ENCODE data around the gene THAP3.

The THAP3 gene

GRCh38 chr1:6612641-6613360 is 11.9 kb upstream of the THAP3 start:
- no peak for DNase-seq (ENCODE audit: low read depth, low spot score)

- DNase-seq (ENCODE audit: low read depth, low spot score), result peak; percentile 100
These were observed 11.2 kb upstream of the THAP3 start, which contains the start of gene PHF13 for GRCh38 chr1:6613361-6614018. Gene PHF13, plus strand, starts transcription at chr1:6613731. Its CDS starts 336 bp downstream, at chr1:6614067.

- peak; percentile 69 for DNase-seq (ENCODE audit: low read depth, low spot score)
These were observed 10.4 kb upstream of the THAP3 start for GRCh38 chr1:6614019-6614928.

GRCh38 chr1:6614929-6615785 is 9.5 kb upstream of the THAP3 start:
- peak; percentile 40 for DNase-seq (ENCODE audit: low read depth, low spot score)

- no peak for DNase-seq (ENCODE audit: low read depth, low spot score)
These were observed 5.6 kb upstream of the THAP3 start for GRCh38 chr1:6619045-6619444.

- DNase-seq (ENCODE audit: low read depth, low spot score), result no peak
These were observed 3.0 kb upstream of the THAP3 start for GRCh38 chr1:6621429-6622391.

GRCh38 chr1:6622396-6623152 is 2.1 kb upstream of the THAP3 start:
- DNase-seq (ENCODE audit: low read depth, low spot score), result no peak

GRCh38 chr1:6623269-6623965 is 1.3 kb upstream of the THAP3 start:
- no peak for DNase-seq (ENCODE audit: low read depth, low spot score)

GRCh38 chr1:6625584-6626149 is 999 bp downstream of the THAP3 start:
- peak; percentile 48 for DNase-seq (ENCODE audit: low read depth, low spot score)

GRCh38 chr1:6627031-6627430 is 2.4 kb downstream of the THAP3 start:
- DNase-seq (ENCODE audit: low read depth, low spot score), result no peak

GRCh38 chr1:6627841-6628545 is 3.3 kb downstream of the THAP3 start:
- no peak for DNase-seq (ENCODE audit: low read depth, low spot score)

GRCh38 chr1:6628971-6629479 is 4.4 kb downstream of the THAP3 start:
- no peak for DNase-seq (ENCODE audit: low read depth, low spot score)

- no peak for DNase-seq (ENCODE audit: low read depth, low spot score)
These were observed 5.4 kb downstream of the THAP3 start for GRCh38 chr1:6630027-6630426.

- no peak for DNase-seq (ENCODE audit: low read depth, low spot score)
These were observed 6.4 kb downstream of the THAP3 start for GRCh38 chr1:6631058-6631457.

- no peak for DNase-seq (ENCODE audit: low read depth, low spot score)
These were observed 8.2 kb downstream of the THAP3 start for GRCh38 chr1:6632588-6633514.

- DNase-seq (ENCODE audit: low read depth, low spot score), result peak; percentile 67
These were observed 9.8 kb downstream of the THAP3 start for GRCh38 chr1:6634371-6635052.

All from astrocyte of the hippocampus (primary cell).